Stimulated activated CD8-positive, alpha-beta memory T cell treated with anti-CD3 and anti-CD28 coated beads, Interleukin-7, amount 100 ng/mL, for 1 hour (primary cell): ENCODE results near the gene STRN3.
"Not testable (repeated sequence)": the region's sequence is repeated elsewhere in the genome, so short reads cannot be mapped to it uniquely, and the experiment has no call there.

Experiments used
- DNase-seq, 2 donors: peaks; one replicate each; pipeline ENCODE4 v3.0.0-alpha.2; 2020; ENCODE audit warnings: low read depth in 2 of 2

The STRN3 gene

GRCh38 chr14:31001339-31001658, 24.9 kb downstream of the STRN3 start:
- DNase-seq: no peak

DNA sequence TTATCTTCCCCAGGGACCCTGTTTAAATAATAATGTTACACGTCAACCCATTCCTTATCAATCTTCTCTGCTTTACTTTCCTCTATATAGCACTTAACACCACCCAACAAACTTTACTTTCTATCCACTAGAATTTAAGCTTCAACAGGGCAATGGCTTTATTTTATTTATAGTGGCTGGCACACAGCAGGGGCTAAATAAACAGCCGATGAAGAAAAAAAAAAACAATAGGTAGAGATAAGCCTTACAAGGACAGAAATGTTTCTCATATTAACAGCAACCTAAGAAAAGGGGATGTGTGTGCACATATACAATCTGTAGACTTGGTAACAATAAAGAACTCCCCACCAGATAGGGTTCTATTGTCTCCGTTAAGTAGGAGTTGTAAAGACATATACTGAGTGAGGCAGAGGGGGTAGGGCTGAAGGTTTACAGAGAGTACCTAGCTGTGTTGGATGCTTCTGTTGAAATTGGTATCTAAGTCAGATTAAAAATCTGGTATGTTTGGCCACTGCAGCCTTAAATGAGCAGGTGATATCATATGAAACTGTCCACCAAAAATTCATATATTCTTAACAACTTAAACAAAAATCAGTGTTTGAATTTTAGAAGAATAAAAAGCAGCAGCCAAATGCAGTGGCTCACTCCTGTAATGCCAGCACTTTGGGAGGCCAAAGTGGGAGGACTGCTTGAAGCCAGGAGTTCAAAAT, 25.4 kb downstream of the STRN3 start:
- DNase-seq: no peak

- DNase-seq: no peak
These were observed 27.0 kb downstream of the STRN3 start for GRCh38 chr14:30999038-30999773.

GRCh38 chr14:30998100-30998706, 28.0 kb downstream of the STRN3 start:
- DNase-seq: no peak

- no peak for DNase-seq
These were observed 29.1 kb downstream of the STRN3 start for GRCh38 chr14:30996892-30997659.

- no peak for DNase-seq
These were observed 30.5 kb downstream of the STRN3 start for GRCh38 chr14:30995689-30996088.

DNA sequence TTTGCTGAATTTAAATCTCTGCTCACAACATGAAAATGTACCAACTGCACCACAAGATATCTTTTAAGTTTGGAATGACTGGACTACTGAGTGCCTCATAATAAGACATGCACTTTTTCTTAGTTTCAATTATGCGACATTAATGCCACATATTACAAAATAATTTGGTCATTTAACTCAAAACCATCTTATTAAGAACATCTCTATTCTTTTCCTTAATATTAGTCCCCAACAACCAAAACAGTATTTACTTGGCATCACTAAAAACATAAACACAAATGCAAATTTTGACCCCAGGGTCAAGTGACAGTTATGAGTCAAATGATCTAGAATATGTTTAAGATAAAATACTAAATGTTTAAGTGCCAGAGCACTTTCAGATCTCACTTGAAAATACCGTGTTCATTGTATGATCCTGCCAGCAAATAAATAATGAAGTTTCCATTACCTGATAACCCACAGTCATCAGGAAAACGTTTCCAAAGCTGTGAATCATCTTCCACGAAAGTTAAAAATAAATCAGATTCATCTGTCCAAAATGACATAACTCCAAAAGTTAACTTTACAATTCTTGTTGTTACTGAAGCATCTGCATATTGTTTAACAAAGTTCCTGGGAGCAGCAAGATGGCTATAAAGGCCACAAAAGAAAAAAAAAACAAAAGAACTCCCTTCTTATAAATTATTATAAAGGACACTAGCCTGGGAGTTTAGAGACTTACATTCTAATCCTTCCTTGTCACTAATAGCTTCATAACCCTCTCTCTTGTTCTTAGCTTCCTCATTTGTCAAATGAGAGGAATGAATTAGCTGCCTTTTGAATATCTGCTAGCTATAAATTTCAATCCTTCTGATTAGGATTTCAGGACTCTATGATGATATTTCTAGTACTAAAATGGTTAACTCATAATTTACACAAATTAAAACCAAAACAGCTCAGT, 31.2 kb downstream of the STRN3 start:
- no peak for DNase-seq

- no peak for DNase-seq
These were observed 33.1 kb downstream of the STRN3 start for GRCh38 chr14:30993071-30993470.

GRCh38 chr14:30991408-30991807, 34.8 kb downstream of the STRN3 start:
- no peak for DNase-seq

DNA sequence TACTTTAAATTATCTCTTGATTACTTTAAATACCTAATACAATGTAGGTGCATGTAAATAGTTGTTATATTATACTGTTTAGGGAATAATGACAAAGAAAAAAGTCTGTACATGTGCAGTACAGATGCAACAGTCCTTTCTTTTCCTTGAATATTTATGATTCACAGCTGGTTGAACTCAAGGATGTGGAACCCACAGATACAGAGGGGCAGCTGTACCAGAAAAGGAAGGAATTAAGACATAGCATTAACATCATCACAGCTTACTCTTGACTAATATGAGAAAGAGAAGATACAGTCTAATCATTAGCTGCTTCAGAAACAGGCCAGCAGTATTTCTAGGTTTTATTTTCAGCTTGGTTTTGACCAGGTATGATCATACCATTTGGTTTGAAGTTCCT, 35.4 kb downstream of the STRN3 start:
- no peak for DNase-seq

DNA sequence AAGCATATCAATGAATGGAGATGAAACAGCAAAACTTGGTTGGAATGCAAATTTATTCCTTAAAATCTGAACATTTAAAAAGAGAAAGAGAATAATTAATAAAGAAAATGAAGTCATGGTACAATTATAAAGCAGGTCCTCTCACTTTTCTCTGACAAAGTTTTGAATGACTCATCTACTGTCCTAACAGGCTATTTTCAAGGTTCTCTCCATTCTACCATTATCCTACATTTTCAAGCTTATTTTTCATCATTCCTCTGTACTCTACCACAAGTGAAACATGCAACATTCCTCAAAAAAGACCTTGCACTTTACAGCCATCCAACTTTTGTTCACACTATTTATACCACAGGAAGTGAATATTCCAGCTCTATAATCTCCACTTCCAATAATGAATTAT, 37.7 kb downstream of the STRN3 start:
- no peak for DNase-seq

DNA sequence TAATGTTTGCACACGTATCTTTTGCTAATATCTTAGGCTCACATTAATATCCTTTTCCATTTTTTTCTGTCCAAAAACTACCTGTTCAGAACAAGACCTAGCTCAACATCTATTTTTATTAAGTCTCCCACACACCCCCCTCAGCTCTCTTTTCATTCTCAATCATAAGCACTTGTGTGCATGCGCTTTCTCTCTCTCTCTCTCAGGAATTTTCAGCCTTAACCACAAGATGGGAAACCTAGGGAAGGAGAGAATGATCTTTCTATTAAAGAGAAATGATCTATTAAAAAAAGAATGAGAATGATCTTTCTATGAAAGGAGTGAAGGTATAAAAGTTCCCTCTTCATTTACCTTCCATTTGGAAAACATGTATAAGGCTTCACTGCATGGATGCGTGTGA, 40.4 kb downstream of the STRN3 start:
- DNase-seq: no peak

DNA sequence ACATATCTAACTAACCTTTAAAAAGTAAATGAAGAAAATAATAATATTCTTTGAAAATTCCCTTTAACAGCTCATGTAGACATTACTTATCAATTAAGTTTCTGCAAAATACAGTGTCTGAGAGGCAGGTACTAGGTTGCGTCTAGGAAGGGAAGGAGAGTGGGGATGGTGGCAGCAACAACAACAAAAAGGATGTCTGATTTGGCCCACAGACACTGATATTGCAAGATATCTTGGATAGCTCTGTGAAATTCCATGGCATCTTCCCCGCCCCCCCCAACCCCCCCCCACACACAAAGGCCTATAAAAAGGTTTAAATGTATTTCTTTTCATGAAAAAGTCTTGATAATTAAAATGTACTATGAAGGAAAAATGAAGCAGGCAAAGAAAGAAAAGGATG, 42.3 kb downstream of the STRN3 start:
- DNase-seq: no peak

- no peak for DNase-seq
These were observed 43.6 kb downstream of the STRN3 start for GRCh38 chr14:30982533-30982932.

DNA sequence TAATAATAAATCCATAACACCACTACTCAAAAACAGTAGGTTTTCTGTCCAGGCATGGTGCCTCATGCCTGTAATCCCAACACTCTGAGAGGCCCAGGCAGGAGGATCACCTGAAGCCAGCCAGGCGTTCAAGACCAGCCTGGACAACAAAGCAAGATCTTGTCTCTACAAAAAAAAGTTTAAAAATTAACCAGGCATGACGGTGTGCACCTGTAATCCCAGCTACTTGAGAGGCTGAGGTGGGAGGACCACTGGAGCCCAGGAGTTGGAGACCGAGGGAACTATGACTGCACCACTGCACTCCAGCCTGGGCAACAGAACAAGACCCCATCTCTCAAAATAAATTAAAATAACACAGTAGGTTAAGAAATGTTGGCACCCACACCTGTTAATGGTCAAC, 45.2 kb downstream of the STRN3 start:
- DNase-seq: no peak

DNA sequence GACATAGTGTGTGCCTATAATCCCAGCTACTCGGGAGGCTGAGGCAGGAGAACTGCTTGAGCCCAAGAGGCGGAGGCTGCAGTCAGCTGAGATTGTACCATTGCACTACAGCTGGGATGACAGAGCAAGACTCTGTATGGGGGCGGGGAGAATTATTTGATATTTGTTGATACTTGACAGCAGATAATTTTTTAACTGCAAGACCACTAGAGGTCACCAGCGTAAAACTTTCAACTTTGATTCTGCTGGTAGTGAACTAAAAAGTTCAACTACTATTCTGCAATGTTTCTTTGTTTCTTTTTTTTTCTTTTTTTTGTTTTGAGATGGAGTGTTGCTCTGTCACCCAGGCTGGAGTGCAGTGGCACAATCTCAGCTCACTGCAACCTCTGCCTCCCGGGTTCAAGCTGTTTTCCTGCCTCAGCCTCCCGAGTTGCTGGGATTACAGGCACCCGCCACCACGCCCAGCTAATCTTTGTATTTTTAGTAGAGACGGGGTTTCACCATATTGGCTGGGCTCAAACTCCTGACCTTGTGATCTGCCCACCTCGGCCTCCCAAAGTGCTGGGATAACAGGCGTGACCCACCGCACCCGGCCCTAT, 46.0 kb downstream of the STRN3 start:
- not testable (repeated sequence) for DNase-seq

DNA sequence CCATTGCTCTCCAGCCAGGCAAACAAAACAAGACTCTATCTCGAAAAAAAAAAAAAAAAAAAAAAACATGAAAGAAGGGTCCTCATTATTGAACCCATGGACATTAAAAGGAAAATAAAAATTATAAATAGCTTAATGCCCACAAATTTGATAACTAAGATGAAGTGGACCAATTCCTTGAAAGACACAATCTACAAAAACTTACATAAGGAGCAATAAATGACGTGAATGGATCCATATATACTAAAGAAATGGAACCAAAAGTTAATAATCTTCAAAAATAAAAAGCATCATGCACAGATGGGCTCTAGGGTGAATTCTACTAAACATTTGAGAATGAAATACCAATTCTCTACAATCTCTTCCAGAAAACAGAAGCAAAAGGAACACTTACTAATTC, 48.4 kb downstream of the STRN3 start:
- DNase-seq: no peak

GRCh38 chr14:30974628-30975027, 51.6 kb downstream of the STRN3 start:
- DNase-seq: no peak

- no peak for DNase-seq
These were observed 53.1 kb downstream of the STRN3 start for GRCh38 chr14:30972882-30973582.

- not testable (repeated sequence) for DNase-seq
These were observed 54.0 kb downstream of the STRN3 start for GRCh38 chr14:30972036-30972732.
